ENCODE measurements around the gene ATG16L2.
"Not testable (repeated sequence)": the region's sequence is repeated elsewhere in the genome, so short reads cannot be mapped to it uniquely, and the experiment has no call there.

Gene ATG16L2

GRCh38 chr11:72824811-72825505 is 10.7 kb downstream of the ATG16L2 start:
- no peak for DNase-seq (ENCODE audit: low read depth in 2 of 2)

GRCh38 chr11:72825661-72826060 is 11.4 kb downstream of the ATG16L2 start:
- no peak for DNase-seq (ENCODE audit: low read depth in 2 of 2)

- no peak for DNase-seq (ENCODE audit: low read depth in 2 of 2)
Measured at GRCh38 chr11:72826191-72826941, 12.2 kb downstream of the ATG16L2 start.

GRCh38 chr11:72826942-72827480 is 12.8 kb downstream of the ATG16L2 start:
- no peak for DNase-seq (ENCODE audit: low read depth in 2 of 2)

GRCh38 chr11:72827656-72828055 is 13.4 kb downstream of the ATG16L2 start:
- not testable (repeated sequence) for DNase-seq (ENCODE audit: low read depth in 2 of 2)

GRCh38 chr11:72828081-72828567 is 13.9 kb downstream of the ATG16L2 start:
- no peak for DNase-seq (ENCODE audit: low read depth in 2 of 2)

GRCh38 chr11:72828692-72829101 is 14.5 kb downstream of the ATG16L2 start:
- no peak for DNase-seq (ENCODE audit: low read depth in 2 of 2)

GRCh38 chr11:72829178-72829577 is 15.0 kb downstream of the ATG16L2 start:
- DNase-seq (ENCODE audit: low read depth in 2 of 2), result no peak

GRCh38 chr11:72829884-72830533 is 15.8 kb downstream of the ATG16L2 start:
- DNase-seq (ENCODE audit: low read depth in 2 of 2), result no peak

GRCh38 chr11:72831521-72832300 is 17.5 kb downstream of the ATG16L2 start:
- DNase-seq (ENCODE audit: low read depth in 2 of 2), result peak in 1 of 2 experiments; percentile 48

- DNase-seq (ENCODE audit: low read depth in 2 of 2), result no peak
Measured at GRCh38 chr11:72832301-72833082, 18.3 kb downstream of the ATG16L2 start.

- no peak for DNase-seq (ENCODE audit: low read depth in 2 of 2)
Measured at GRCh38 chr11:72833083-72833733, 19.0 kb downstream of the ATG16L2 start.

GRCh38 chr11:72833811-72834493 is 19.7 kb downstream of the ATG16L2 start:
- DNase-seq (ENCODE audit: low read depth in 2 of 2), result no peak

GRCh38 chr11:72834905-72835304 is 20.7 kb downstream of the ATG16L2 start:
- no peak for DNase-seq (ENCODE audit: low read depth in 2 of 2)

- DNase-seq (ENCODE audit: low read depth in 2 of 2), result no peak
Measured at GRCh38 chr11:72836111-72836510, 21.9 kb downstream of the ATG16L2 start.

- no peak for DNase-seq (ENCODE audit: low read depth in 2 of 2)
Measured at GRCh38 chr11:72838691-72839305, 24.6 kb downstream of the ATG16L2 start.

GRCh38 chr11:72840780-72841179 is 26.6 kb downstream of the ATG16L2 start:
- DNase-seq (ENCODE audit: low read depth in 2 of 2), result no peak

GRCh38 chr11:72841397-72841796 is 27.2 kb downstream of the ATG16L2 start:
- DNase-seq (ENCODE audit: low read depth in 2 of 2), result no peak

- no peak for DNase-seq (ENCODE audit: low read depth in 2 of 2)
Measured at GRCh38 chr11:72842126-72842525, 27.9 kb downstream of the ATG16L2 start.

All from stimulated activated CD4-positive, alpha-beta T cell treated with anti-CD3 and anti-CD28 coated beads, Interleukin-12 subunit alpha, Interleukin-12 subunit beta, amount 100 ng/mL, for 24 hours (primary cell).